ENCODE measurements around the gene ERF.

DNA sequence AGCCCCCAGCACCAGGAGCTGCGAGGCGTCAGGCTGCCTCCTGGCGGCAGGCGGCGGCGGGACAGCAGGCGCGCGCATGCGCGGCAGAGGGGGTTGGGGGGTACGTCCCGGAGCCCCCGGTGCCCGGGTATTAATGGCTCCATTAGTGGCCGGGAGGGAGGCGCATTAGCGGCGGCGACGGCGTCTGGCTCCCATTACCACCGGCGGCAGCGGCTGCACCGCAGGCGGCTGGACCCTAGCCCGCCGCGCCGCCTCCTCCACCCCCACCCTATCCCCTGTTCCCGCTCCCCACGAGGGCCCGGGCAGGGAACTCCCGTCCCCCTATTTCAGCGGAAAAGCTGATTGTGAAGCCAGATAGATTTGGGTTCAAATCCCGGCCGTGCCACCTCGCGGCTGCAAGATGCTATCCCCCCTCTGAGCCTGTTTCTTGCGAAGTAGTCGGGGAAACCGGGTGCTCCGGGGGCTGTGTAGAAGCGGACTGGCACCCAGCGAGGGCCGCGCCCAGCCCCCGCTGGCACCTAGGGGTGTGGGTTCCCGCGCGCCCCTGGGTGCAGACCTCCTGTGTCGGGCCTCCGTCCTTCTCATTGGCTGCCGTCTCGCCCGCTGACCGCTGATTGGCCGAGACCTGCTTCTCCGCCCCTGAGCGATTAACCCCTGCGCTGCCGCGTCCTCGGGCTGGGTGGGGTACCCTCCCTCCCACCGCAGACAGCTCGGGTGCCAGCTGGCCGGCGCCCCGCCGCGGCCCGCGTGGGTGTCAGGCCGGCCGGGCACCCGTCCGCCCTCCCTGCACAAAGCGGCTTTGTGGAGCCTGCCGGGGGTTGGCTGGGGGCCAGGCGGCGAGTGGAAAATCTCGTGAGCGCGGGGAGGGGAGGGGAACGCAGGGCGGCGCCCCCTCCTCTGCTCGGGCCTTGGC lies 25.2 kb upstream of the ERF start:
- TF ChIP-seq, protein P1, sequence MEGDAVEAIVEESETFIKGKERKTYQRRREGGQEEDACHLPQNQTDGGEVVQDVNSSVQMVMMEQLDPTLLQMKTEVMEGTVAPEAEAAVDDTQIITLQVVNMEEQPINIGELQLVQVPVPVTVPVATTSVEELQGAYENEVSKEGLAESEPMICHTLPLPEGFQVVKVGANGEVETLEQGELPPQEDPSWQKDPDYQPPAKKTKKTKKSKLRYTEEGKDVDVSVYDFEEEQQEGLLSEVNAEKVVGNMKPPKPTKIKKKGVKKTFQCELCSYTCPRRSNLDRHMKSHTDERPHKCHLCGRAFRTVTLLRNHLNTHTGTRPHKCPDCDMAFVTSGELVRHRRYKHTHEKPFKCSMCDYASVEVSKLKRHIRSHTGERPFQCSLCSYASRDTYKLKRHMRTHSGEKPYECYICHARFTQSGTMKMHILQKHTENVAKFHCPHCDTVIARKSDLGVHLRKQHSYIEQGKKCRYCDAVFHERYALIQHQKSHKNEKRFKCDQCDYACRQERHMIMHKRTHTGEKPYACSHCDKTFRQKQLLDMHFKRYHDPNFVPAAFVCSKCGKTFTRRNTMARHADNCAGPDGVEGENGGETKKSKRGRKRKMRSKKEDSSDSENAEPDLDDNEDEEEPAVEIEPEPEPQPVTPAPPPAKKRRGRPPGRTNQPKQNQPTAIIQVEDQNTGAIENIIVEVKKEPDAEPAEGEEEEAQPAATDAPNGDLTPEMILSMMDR (IDR thresholded peaks at IDR 0.05): peak; percentile 94 to 99 (median 98)
- TF ChIP-seq POLR2A (IDR thresholded peaks at IDR 0.05): peak; percentile 11 to 26
- TF ChIP-seq POLR2AphosphoS5 (IDR thresholded peaks at IDR 0.05): peak; percentile 48 to 71 (median 65)

Data from sigmoid colon (tissue), 4 donors.